ENCODE results near the gene SCN1B.

The SCN1B gene

GRCh38 chr19:35063940-35064818 lies 33.9 kb downstream of the SCN1B start:
- no peak for TF ChIP-seq CTCF (IDR thresholded peaks at IDR 0.05; ENCODE audit: control insufficient read depth, extremely low read depth, insufficient read depth)
- no peak for DNase-seq (ENCODE audit: low read depth)

GRCh38 chr19:35065574-35065973 lies 35.3 kb downstream of the SCN1B start:
- no peak for TF ChIP-seq CTCF (IDR thresholded peaks at IDR 0.05; ENCODE audit: control insufficient read depth, extremely low read depth, insufficient read depth)
- no peak for DNase-seq (ENCODE audit: low read depth)
- H3K4me3 ChIP-seq (ENCODE audit: low read depth, low read length), result no peak overlapping the region

More at GRCh38 chr19:35063940-35064818, 33.9 kb downstream of the SCN1B start:
- no peak overlapping the region for H3K4me3 ChIP-seq (ENCODE audit: low read depth, low read length)

- no peak for DNase-seq (ENCODE audit: low read depth)
- no peak for TF ChIP-seq CTCF (IDR thresholded peaks at IDR 0.05; ENCODE audit: control insufficient read depth, extremely low read depth, insufficient read depth)
- no peak overlapping the region for H3K4me3 ChIP-seq (ENCODE audit: low read depth, low read length)
Measured at GRCh38 chr19:35066121-35066520, 35.9 kb downstream of the SCN1B start.

- peak; percentile 30 for DNase-seq (ENCODE audit: low read depth)
- no peak overlapping the region for H3K4me3 ChIP-seq (ENCODE audit: low read depth, low read length)
- peak; percentile 83 for TF ChIP-seq CTCF (IDR thresholded peaks at IDR 0.05; ENCODE audit: control insufficient read depth, extremely low read depth, insufficient read depth)
Measured at GRCh38 chr19:35066691-35067563, 36.7 kb downstream of the SCN1B start.

GRCh38 chr19:35068941-35069634 lies 38.8 kb downstream of the SCN1B start:
- no peak overlapping the region for H3K4me3 ChIP-seq (ENCODE audit: low read depth, low read length)
- DNase-seq (ENCODE audit: low read depth), result no peak
- TF ChIP-seq CTCF (IDR thresholded peaks at IDR 0.05; ENCODE audit: control insufficient read depth, extremely low read depth, insufficient read depth), result no peak

GRCh38 chr19:35069696-35070095 lies 39.4 kb downstream of the SCN1B start:
- no peak for DNase-seq (ENCODE audit: low read depth)
- no peak overlapping the region for H3K4me3 ChIP-seq (ENCODE audit: low read depth, low read length)
- no peak for TF ChIP-seq CTCF (IDR thresholded peaks at IDR 0.05; ENCODE audit: control insufficient read depth, extremely low read depth, insufficient read depth)
